ENCODE data around the gene GALNT9.
A peak's percentile ranks its signal among the peaks of the same experiment; 100 is the strongest.

The GALNT9 gene

GRCh38 chr12:132291402-132292175 lies 37.8 kb downstream of the GALNT9 start:
- TF ChIP-seq, protein P1, sequence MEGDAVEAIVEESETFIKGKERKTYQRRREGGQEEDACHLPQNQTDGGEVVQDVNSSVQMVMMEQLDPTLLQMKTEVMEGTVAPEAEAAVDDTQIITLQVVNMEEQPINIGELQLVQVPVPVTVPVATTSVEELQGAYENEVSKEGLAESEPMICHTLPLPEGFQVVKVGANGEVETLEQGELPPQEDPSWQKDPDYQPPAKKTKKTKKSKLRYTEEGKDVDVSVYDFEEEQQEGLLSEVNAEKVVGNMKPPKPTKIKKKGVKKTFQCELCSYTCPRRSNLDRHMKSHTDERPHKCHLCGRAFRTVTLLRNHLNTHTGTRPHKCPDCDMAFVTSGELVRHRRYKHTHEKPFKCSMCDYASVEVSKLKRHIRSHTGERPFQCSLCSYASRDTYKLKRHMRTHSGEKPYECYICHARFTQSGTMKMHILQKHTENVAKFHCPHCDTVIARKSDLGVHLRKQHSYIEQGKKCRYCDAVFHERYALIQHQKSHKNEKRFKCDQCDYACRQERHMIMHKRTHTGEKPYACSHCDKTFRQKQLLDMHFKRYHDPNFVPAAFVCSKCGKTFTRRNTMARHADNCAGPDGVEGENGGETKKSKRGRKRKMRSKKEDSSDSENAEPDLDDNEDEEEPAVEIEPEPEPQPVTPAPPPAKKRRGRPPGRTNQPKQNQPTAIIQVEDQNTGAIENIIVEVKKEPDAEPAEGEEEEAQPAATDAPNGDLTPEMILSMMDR (IDR thresholded peaks at IDR 0.05; ENCODE audit: low read depth, low read length) = no peak
- DNase-seq (ENCODE audit: low read depth, low spot score) = no peak
- in situ Hi-C loops (cut with HindIII; ENCODE audit: low sequenced_read_pairs) = no loop called here
- H3K4me3 ChIP-seq (ENCODE audit: low read depth, low read length) = no peak overlapping the region

- H3K4me3 ChIP-seq (ENCODE audit: low read depth, low read length) = no peak overlapping the region
- TF ChIP-seq, protein P1 (IDR thresholded peaks at IDR 0.05; ENCODE audit: low read depth, low read length) = no peak
- no peak for DNase-seq (ENCODE audit: low read depth, low spot score)
- in situ Hi-C loops (cut with HindIII; ENCODE audit: low sequenced_read_pairs) = no loop called here
Observed at GRCh38 chr12:132290203-132290540, 39.2 kb downstream of the GALNT9 start.

GRCh38 chr12:132289356-132290202 lies 39.8 kb downstream of the GALNT9 start:
- DNase-seq (ENCODE audit: low read depth, low spot score) = no peak
- H3K4me3 ChIP-seq (ENCODE audit: low read depth, low read length) = no peak overlapping the region
- in situ Hi-C loops (cut with HindIII; ENCODE audit: low sequenced_read_pairs) = no loop called here
- TF ChIP-seq, protein P1 (IDR thresholded peaks at IDR 0.05; ENCODE audit: low read depth, low read length) = no peak

DNA sequence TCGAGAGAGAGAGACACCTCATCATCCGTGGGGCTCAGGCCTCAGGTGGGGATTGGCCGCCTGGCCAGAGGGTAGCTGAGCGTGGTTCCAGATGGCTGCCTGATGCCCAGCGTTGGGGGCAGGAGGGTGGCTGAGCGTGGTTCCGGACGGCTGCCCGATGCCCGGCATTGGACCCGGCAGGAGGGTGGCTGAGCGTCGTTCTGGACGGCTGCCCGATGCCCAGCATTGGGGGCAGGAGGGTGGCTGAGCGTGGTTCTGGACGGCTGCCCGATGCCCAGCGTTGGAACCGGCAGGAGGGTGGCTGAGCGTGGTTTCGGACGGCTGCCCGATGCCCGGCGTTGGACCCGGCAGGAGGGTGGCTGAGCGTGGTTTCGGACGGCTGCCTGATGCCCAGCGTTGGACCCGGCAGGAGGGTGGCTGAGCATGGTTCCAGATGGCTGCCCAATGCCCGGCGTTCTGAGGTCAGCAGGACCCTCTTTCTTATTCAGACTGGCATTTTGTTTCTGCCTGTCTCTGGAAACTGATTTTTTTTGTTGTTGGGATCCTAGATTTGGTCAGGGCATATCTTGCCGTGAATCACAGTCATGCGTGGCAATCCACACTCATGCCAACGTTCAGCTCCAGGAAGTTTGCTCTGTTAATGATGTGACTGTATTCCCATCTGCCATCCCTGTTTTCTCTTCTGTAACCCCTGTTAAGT lies 40.7 kb downstream of the GALNT9 start:
- no peak overlapping the region for H3K4me3 ChIP-seq (ENCODE audit: low read depth, low read length)
- TF ChIP-seq, protein P1 (IDR thresholded peaks at IDR 0.05; ENCODE audit: low read depth, low read length) = no peak
- in situ Hi-C loops (cut with HindIII; ENCODE audit: low sequenced_read_pairs) = no loop called here
- no peak for DNase-seq (ENCODE audit: low read depth, low spot score)

DNA sequence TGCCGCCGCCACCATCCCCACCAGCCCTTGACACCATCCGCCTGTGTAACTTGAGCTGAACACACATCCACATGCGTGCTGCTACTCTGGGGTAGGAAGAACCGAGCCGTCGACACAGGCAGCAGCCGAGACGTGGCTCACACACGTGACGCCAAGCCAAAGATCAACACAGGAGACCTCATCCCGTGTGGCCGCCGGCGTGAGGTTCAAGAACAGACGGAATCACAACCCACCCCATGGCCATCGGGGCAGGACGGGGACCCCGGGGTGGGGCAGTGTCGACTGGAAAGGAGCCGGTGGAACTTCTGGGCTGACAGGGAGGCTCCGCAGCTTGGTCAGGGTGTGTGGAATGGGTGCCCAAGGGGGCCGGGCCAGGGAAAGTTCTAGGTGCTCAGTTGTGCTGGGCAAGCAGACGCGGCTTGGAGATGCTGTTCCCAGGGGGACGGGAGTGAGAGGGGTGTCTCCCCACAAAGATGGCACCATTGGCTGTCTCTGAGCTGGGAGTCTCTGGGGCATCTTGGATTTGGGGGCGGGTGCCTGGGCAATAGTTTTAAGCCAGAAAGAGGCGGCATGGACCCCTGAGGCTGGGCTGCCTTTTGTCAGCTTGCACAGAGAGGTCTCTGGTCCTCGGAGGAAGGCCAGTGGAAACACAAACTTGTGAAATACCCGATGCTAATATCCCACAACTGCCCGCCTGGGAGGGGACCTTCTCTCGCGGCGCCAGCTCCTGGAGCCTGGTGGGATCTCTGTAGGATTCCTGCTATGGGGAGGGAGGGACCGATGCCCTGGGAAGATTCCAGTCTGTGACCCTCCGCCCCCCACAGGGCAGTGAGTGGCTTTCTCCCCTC lies 41.8 kb downstream of the GALNT9 start:
- in situ Hi-C loops (cut with HindIII; ENCODE audit: low sequenced_read_pairs) = no loop called here
- no peak overlapping the region for H3K4me3 ChIP-seq (ENCODE audit: low read depth, low read length)
- TF ChIP-seq, protein P1 (IDR thresholded peaks at IDR 0.05; ENCODE audit: low read depth, low read length) = no peak
- no peak for DNase-seq (ENCODE audit: low read depth, low spot score)

DNA sequence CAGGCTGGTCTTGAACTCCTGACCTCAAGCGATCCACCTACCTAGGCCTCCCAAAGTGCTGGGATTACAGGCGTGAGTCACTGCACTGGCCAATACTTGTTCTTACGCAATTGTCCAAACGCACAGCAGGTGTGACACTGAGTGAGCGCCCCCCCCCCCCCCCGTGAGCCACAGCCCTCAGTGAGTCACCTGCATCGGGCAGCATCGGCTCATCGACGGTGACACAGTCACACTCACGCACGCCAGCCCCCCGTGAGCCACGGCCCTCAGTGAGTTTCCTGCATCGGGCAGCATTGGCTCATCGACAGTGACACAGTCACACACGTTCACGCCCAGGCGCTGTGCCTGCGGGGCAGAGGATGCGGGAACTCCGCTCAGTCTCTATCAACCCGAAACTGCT lies 42.5 kb downstream of the GALNT9 start:
- TF ChIP-seq, protein P1 (IDR thresholded peaks at IDR 0.05; ENCODE audit: low read depth, low read length) = no peak
- peak; percentile 8 for DNase-seq (ENCODE audit: low read depth, low spot score)
- in situ Hi-C loops (cut with HindIII; ENCODE audit: low sequenced_read_pairs) = no loop called here
- no peak overlapping the region for H3K4me3 ChIP-seq (ENCODE audit: low read depth, low read length)
